Lung (tissue), 12 donors: ENCODE data around the gene TMEM86B. TPM values are rescaled to one million over a fixed set of nuclear protein-coding genes. Genes with fewer than 3 reads are reported as not detected.
A peak's percentile ranks its signal among the peaks of the same experiment; 100 is the strongest.

Source experiments
- ATAC-seq: fragments of 200-7000 bp; cut with Tn5 transposase; one replicate; pipeline ENCODE4 v1.9.1; 2020; ENCODE audit warnings: moderate number of reproducible peaks; ENCODE audit not compliant: insufficient read depth, low FRiP score
- DNase-seq, 3 donors: peaks; one replicate each; pipeline ENCODE4 v3.0.0-alpha.2; 2013 to 2017
- H3K27ac ChIP-seq, 2 donors: one replicate each; pipeline ENCODE4 v1.5.1; 2013; ENCODE audit warnings: mild to moderate bottlenecking in 2 of 2, moderate library complexity in 2 of 2, control low read depth in 1 of 2, inconsistent platforms in 1 of 2, low read depth in 1 of 2, low read length in 1 of 2
- H3K27me3 ChIP-seq, 3 donors: one replicate each; pipeline ENCODE4 v1.5.1; 2013; ENCODE audit warnings: low read length in 2 of 3; ENCODE audit not compliant: control insufficient read depth in 3 of 3, insufficient read depth in 3 of 3
- H3K36me3 ChIP-seq, 4 donors: one replicate each; pipeline ENCODE4 v1.5.1; 2013; ENCODE audit warnings: low read length in 4 of 4, mild to moderate bottlenecking in 1 of 4, moderate library complexity in 1 of 4; ENCODE audit not compliant: control insufficient read depth in 4 of 4, insufficient read depth in 4 of 4
- H3K4me1 ChIP-seq, 5 donors: one replicate each; pipeline ENCODE4 v1.5.1; 2013; ENCODE audit warnings: low read length in 5 of 5, mild to moderate bottlenecking in 2 of 5, moderate library complexity in 1 of 5; ENCODE audit not compliant: control insufficient read depth in 5 of 5, insufficient read depth in 5 of 5
- H3K4me3 ChIP-seq: one replicate; pipeline ENCODE4 v1.5.1; 2013; ENCODE audit warnings: mild to moderate bottlenecking, control low read depth, moderate library complexity
- H3K9ac ChIP-seq, 2 donors: one replicate each; pipeline ENCODE4 v1.5.1; 2013; ENCODE audit warnings: low read length in 2 of 2, control low read depth in 1 of 2; ENCODE audit not compliant: insufficient read depth in 1 of 2
- H3K9me3 ChIP-seq, 4 donors: one replicate each; pipeline ENCODE4 v1.5.1; 2013; ENCODE audit warnings: low read length in 3 of 4, mild to moderate bottlenecking in 1 of 4, moderate library complexity in 1 of 4; ENCODE audit not compliant: control insufficient read depth in 4 of 4, insufficient read depth in 3 of 4
- whole genome bisulfite sequencing, 2 donors: extraction: QIAGEN DNeasy Blood & Tissue Kit; methylation state at CpG; one replicate each; pipeline ENCODE4 v1.1.7; 2013; 5-methylcytosine and 5-hydroxymethylcytosine counted together
- polyA plus RNA-seq, 2 donors: library from polyadenylated mRNA; stranded (reverse); fragments of 200-250 nt; gene quantifications; one replicate each; pipeline ENCODE4 v1.2.1, GENCODE V29; 2013
- total RNA-seq, 2 donors: library from RNA; depleted of rRNA in 1 of 2; stranded (reverse); fragments of >200 nt in 1 of 2; gene quantifications; one replicate each; pipeline ENCODE4 v1.2.1, GENCODE V29; 2014 to 2021
- TF ChIP-seq, protein P1 (sequence below): IDR thresholded peaks from 2 replicates; pipeline ENCODE4 v1.5.1; 2012; ENCODE audit warnings: mild to moderate bottlenecking; ENCODE audit errors: control extremely low read depth, extremely low read depth
- donor health status: control.
- donor health status: control.
- donor health status: Bipolar disorder and iron deficiency.
- donor health status: healthy.
- donor health status: DM: yes; HTN: yes; CAD: no.

Gene TMEM86B
- total and polyA plus RNA-seq, 4 donors = 1.8 to 5.3 (median 4.3) TPM

DNA sequence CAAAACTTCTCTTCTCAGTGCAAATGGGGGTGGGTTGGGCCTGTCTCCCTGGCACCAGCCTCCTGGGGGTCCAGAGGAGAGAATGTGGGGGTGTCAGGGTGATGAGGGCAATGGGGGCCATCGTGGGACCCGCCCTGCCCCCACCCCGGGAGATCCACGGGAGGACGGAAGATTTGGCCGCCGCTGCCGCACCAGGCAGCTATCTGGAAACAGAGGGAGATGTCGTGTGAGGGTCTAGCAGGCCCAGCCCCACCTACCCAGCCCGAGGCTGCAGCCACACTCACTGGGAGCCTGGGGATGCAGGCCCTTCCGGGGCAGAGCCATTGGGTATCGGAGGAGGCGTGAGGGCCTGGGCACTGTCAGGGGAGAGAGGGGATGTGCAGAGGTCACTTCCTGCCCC lies 1.8 kb upstream of the TMEM86B start:
- ATAC-seq (no peak), DNase-seq (no peak)
- Histone ChIP-seq H3K36me3 (peaks cover 14 to 73% (median 22%) of the 10 kb centered on the region in 4 donors), H3K9me3 (no peaks in the 10 kb centered on the region), H3K4me1 (no peaks in the 10 kb centered on the region), H3K27ac (no peak overlapping the region), H3K4me3 (no peak overlapping the region), H3K9ac (no peak overlapping the region), H3K27me3 (no peaks in the 10 kb centered on the region)
- WGBS, 2 donors = 84 to 92% methylated on average over 12 to 13 of the region's 13 CpGs
- TF ChIP-seq, protein P1, sequence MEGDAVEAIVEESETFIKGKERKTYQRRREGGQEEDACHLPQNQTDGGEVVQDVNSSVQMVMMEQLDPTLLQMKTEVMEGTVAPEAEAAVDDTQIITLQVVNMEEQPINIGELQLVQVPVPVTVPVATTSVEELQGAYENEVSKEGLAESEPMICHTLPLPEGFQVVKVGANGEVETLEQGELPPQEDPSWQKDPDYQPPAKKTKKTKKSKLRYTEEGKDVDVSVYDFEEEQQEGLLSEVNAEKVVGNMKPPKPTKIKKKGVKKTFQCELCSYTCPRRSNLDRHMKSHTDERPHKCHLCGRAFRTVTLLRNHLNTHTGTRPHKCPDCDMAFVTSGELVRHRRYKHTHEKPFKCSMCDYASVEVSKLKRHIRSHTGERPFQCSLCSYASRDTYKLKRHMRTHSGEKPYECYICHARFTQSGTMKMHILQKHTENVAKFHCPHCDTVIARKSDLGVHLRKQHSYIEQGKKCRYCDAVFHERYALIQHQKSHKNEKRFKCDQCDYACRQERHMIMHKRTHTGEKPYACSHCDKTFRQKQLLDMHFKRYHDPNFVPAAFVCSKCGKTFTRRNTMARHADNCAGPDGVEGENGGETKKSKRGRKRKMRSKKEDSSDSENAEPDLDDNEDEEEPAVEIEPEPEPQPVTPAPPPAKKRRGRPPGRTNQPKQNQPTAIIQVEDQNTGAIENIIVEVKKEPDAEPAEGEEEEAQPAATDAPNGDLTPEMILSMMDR = no peak

DNA sequence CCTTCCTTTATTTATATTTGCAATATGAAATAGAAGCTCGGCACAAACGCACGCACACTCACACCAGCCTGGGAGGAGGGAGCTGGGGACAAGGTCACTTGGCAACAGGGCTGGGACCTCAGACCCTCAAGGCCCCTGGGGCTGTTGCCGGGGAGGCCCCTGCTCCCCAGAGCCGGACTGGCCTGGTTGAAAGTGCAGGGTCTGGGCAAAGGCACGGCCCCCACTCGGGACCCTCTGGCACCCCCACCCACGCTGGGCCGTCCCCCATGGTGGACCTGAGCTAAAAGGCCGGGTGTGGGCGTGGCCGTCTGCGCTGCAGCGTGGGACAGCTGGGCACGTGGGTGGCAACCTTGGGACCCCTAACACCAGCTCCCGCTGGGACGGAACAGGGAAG lies 1.2 kb upstream of the TMEM86B start:
- Histone ChIP-seq H3K4me3 (no peak overlapping the region), H3K9me3 (no peaks in the 10 kb centered on the region), H3K4me1 (no peaks in the 10 kb centered on the region), H3K27me3 (no peaks in the 10 kb centered on the region), H3K9ac (no peak overlapping the region), H3K36me3 (peaks cover 11 to 69% (median 20%) of the 10 kb centered on the region in 4 donors), H3K27ac (no peak overlapping the region)
- TF ChIP-seq, protein P1 = no peak
- ATAC-seq = no peak
- no peak for DNase-seq
- WGBS, 2 donors = 92 to 95% methylated on average over 17 of the region's 17 CpGs

DNA sequence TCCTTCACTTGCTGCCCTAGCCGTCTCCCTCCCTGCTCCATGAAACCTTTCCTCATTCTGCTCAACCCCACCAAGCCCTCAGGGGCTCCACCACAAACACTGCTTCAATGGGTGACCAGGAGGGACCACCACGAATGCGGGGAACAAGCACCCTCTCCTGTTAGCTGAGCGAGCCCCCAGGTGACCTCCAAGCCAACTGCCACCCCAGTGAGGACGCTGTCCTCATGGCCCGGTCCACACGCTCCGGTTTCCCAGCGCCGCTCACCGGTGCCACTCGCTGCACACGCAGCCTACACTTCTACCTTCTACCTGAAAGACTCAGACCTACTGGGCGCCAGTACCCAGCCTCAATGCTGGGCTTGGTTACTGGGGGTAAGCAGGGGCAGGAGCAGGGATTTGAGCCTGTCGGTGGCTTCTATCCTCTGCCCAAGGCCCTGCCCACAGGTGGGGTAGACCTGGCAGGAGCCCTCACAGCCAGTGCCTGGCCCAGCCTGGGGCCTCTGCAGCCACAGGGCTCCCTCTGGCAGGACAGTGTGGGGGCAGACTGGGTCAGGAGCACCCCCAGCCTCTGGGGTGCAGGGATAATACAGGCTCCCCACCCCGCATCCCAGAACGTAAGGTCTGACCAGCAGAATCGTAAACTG lies 704 bp upstream of the TMEM86B start:
- no peaks in the 10 kb centered on the region for H3K4me1 ChIP-seq
- DNase-seq (no peak), ATAC-seq (no peak)
- H3K27me3 ChIP-seq = no peaks in the 10 kb centered on the region
- TF ChIP-seq, protein P1 = no peak
- WGBS, 2 donors = 95 to 96% methylated on average over 18 of the region's 18 CpGs
- peaks cover 6 to 64% (median 17%) of the 10 kb centered on the region in 4 donors for H3K36me3 ChIP-seq
- no peak overlapping the region for H3K9ac ChIP-seq
- no peak overlapping the region for H3K4me3 ChIP-seq
- no peaks in the 10 kb centered on the region for H3K9me3 ChIP-seq
- no peak overlapping the region for H3K27ac ChIP-seq

DNA sequence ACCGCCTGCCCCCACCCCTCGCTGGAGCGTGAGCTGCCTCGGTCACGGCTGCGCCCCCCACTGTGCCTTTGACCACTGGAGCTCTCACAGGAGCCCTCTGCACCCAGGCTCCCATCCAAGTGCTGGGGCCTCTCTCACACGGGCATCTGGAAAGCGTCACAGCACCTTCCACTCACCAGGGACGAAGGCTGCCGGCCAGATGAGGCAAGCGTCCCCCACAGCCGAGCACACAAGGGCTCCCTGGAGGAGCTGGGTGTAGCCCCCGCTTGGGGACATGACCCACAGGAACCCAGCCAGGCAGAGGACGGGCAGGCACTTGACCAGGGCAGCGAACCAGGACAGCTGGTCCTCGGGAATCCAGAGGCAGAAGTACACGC lies 560 bp downstream of the TMEM86B start:
- no peak for ATAC-seq
- Histone ChIP-seq H3K9ac (no peak overlapping the region), H3K36me3 (peaks cover 6 to 68% (median 17%) of the 10 kb centered on the region in 4 donors), H3K4me3 (no peak overlapping the region), H3K4me1 (no peaks in the 10 kb centered on the region), H3K9me3 (no peaks in the 10 kb centered on the region), H3K27ac (no peak overlapping the region), H3K27me3 (no peaks in the 10 kb centered on the region)
- 83 to 84% methylated on average over 17 of the region's 17 CpGs for WGBS, 2 donors
- peak in 1 of 3 donors; percentile 8 for DNase-seq
- TF ChIP-seq, protein P1 = no peak
